ENCODE data around the gene VPS13A.

Gene VPS13A

GRCh38 chr9:77460938-77461337, 283.6 kb downstream of the VPS13A start:
- no peak for DNase-seq (ENCODE audit: low spot score)

- no peak for DNase-seq (ENCODE audit: low spot score)
Observed at GRCh38 chr9:77462066-77462465, 284.7 kb downstream of the VPS13A start.

DNA sequence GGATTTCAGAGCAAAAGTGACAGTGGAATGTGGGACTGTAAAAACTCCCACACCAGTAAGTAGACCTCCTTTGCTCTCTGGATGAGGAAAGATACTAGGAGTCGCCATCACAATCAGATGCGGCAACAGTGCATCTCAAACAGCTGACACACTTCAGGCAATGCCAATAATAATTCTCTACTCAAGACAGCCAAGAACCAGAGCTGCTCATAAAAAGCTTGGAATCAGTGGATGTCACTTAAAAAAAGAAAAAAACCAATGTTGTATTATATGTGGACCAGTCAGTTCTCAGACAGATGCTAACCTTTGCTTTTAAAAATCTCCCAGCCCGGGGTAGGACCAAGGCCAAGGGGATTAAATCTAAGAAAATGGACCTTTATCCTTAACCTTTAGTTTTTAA, 285.8 kb downstream of the VPS13A start:
- DNase-seq (ENCODE audit: low spot score) = no peak

DNA sequence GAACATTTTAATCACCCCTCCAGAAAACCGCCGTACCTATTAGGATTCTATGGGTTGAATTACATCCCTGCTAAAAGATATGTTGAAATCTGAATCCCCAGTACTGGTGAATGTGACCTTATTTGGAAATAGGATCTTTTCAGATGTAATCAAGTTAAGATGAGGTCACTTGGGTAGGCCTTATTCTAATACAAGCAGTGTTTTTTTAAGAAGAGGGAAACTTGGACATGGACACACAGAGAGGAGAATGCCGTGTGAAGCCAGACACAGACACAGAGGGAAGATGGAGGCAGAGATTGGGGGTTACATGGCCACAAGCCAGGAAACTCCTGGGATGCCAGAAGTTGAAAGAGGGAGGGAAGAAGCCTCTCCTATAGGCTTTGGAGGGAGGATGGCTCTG, 287.3 kb downstream of the VPS13A start:
- DNase-seq (ENCODE audit: low spot score) = no peak

GRCh38 chr9:77469515-77470231, 292.3 kb downstream of the VPS13A start:
- no peak for DNase-seq (ENCODE audit: low spot score)
